Calu3 (cell line): ENCODE results near the gene USP46. TPM values are rescaled to one million over a fixed set of nuclear protein-coding genes. Genes with fewer than 3 reads are reported as not detected.

ENCODE experiments used
- BruUV-seq: library from RNA; stranded (reverse); fragments of 400-500 nt; replicated peaks from 2 replicates; lab custom pipeline; 2021; lab: Mats Ljungman, UMichigan
- CTCF ChIA-PET: fragments of 300-600 bp; sonication (Branson Sonifier 250); formaldehyde crosslinking; loops from one replicate; lab custom pipeline; 2022; ENCODE audit warnings: antibody characterized with exemption; lab: Charles Lee
- DNase-seq: peaks from one replicate; pipeline ENCODE4 v3.0.0; 2022
- H3K27ac Mint-ChIP-seq: one replicate; pipeline ENCODE4 v1.8.0; 2022; ENCODE audit warnings: mixed read lengths; ENCODE audit not compliant: unreplicated experiment
- H3K27me3 Mint-ChIP-seq: one replicate; pipeline ENCODE4 v1.8.0; 2022; ENCODE audit warnings: mixed read lengths; ENCODE audit not compliant: unreplicated experiment
- H3K36me3 Mint-ChIP-seq: one replicate; pipeline ENCODE4 v1.8.0; 2022; ENCODE audit warnings: mild to moderate bottlenecking, moderate library complexity, mixed read lengths; ENCODE audit not compliant: insufficient read depth, unreplicated experiment
- H3K4me1 Mint-ChIP-seq: one replicate; pipeline ENCODE4 v1.8.0; 2022; ENCODE audit warnings: mild to moderate bottlenecking, low read depth, mixed read lengths; ENCODE audit not compliant: unreplicated experiment
- H3K4me3 Mint-ChIP-seq: one replicate; pipeline ENCODE4 v1.8.0; 2022; ENCODE audit warnings: mild to moderate bottlenecking, low read depth, moderate library complexity, mixed read lengths; ENCODE audit not compliant: unreplicated experiment
- H3K9me3 Mint-ChIP-seq: one replicate; pipeline ENCODE4 v1.8.0; 2022; ENCODE audit warnings: low read depth, mixed read lengths; ENCODE audit not compliant: unreplicated experiment
- CTCF ChIP-seq: fragments of 200-600 bp; IDR thresholded peaks from one replicate; pipeline ENCODE4 v1.8.0; 2022; ENCODE audit warnings: antibody characterized with exemption; ENCODE audit not compliant: unreplicated experiment
- intact Hi-C: fragments of 100-400 bp; cut with micrococcal nuclease; formaldehyde crosslinking; loops from one replicate; pipeline ENCODE4 v1.10.0; 2022; ENCODE audit not compliant: unreplicated experiment
- total RNA-seq: library from RNA; stranded (reverse); gene quantifications from 2 replicates; pipeline ENCODE4 v1.2.3, GENCODE V29; 2022

USP46 gene
- total RNA-seq, 1 experiment from 2014 or later = 12.5 TPM

GRCh38 chr4:52548818-52549570, 110.1 kb downstream of the USP46 start:
- BruUV-seq = no TSS peak
- Mint-ChIP-seq H3K27ac (no peak overlapping the region), H3K4me1 (no peaks in the 10 kb centered on the region), H3K36me3 (no peaks in the 10 kb centered on the region), H3K9me3 (no peaks in the 10 kb centered on the region), H3K27me3 (no peaks in the 10 kb centered on the region), H3K4me3 (no peak overlapping the region)
- no peak for DNase-seq
- intact Hi-C loops = loop anchor here (10.0 kb wide), 1 partner anchor 106 kb away; the partner anchor contains the start of gene USP46
- CTCF ChIA-PET = no interaction called here
- TF ChIP-seq CTCF = no peak

GRCh38 chr4:52546449-52546848, 112.7 kb downstream of the USP46 start:
- no peak for TF ChIP-seq CTCF
- Mint-ChIP-seq H3K4me3 (no peak overlapping the region), H3K4me1 (no peaks in the 10 kb centered on the region), H3K36me3 (no peaks in the 10 kb centered on the region), H3K9me3 (no peaks in the 10 kb centered on the region), H3K27me3 (no peaks in the 10 kb centered on the region), H3K27ac (no peak overlapping the region)
- DNase-seq = no peak
- CTCF ChIA-PET = no interaction called here
- BruUV-seq = no TSS peak
- intact Hi-C loops = loop anchor here (10.0 kb wide), 1 partner anchor 108 kb away; the partner anchor contains the start of gene USP46

DNA sequence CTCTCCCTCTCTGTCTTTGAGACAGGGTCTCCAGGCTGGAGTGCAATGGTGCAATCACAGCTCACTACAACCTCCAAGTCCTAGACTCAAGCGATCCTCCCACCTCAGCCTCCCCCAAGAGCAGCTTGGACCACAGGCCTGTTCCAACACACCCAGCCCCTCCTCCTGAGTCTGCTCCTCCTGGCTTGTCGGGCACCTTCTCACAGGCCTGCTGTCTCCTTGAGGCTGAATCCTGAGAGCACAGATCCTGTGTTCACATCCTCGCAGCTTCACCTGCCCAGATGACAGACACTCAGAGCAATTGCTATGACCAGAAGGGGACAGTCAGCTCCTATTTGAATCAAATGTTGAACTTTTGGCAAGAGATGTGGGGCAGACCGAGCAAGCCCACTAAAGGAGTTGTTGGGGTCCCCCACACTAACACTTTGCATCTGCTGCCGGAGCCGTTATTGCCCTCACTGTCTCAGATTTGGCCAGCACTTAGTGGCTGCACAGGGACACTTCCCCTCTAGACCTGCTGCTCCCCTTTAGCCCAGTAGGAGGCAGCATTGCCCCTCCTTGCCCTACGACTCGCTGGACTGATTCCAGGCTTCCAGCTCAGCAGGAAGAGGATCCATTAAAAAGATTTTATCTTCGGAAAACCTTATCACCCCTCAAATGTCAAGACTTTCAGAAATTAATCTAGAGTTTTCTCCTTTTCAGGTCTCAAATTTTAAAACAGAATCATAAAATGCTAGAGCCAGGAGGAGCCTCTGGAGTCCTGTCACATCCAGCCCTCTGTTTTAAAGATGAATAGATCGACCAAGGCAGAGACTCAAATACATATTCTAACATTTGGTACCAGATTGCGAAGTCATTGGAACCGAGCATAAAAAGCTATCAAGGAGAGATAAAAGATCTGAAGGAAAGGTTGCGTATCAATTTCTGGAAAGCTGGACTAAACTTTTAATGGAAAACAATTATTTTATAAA, 113.7 kb downstream of the USP46 start:
- Mint-ChIP-seq H3K4me3 (no peak overlapping the region), H3K27ac (no peak overlapping the region), H3K4me1 (no peaks in the 10 kb centered on the region), H3K9me3 (no peaks in the 10 kb centered on the region), H3K27me3 (no peaks in the 10 kb centered on the region), H3K36me3 (no peaks in the 10 kb centered on the region)
- DNase-seq = peak; percentile 74
- CTCF ChIA-PET = interaction anchor here (0.6 to 1.5 kb wide), 6 partner anchors 167 to 1687 kb away, joined by 3 to 11 read pairs (median 5); no protein-coding TSS in a partner anchor
- intact Hi-C loops = loop anchor here (2.0 to 10.0 kb wide), 2 partner anchors 109 to 437 kb away; partner anchors contain the start of gene USP46
- BruUV-seq = no TSS peak
- TF ChIP-seq CTCF = peak; percentile 82

Other genes starting within 250 kb of the USP46 start
- 2.5 and 3.2 TPM in 2 replicates for gene ERVMER34-1, start 92.1 kb upstream of the USP46 start, total RNA-seq
- gene RASL11B, start 203.0 kb upstream of the USP46 start, total RNA-seq = 0.42 and 0.64 TPM in 2 replicates